Ishikawa (cell line): ENCODE measurements around the gene ZRANB1.

Experiments
- CREB1 ChIP-seq: IDR thresholded peaks from 2 replicates; pipeline ENCODE4 v1.6.1; 2012; ENCODE audit warnings: low read depth
- EP300 ChIP-seq: IDR thresholded peaks from 2 replicates; pipeline ENCODE4 v1.6.1; 2012; ENCODE audit warnings: borderline replicate concordance
- NFIC ChIP-seq: IDR thresholded peaks from 2 replicates; pipeline ENCODE4 v1.6.1; 2012
- RAD21 ChIP-seq: IDR thresholded peaks from 2 replicates; pipeline ENCODE4 v1.6.1; 2012; ENCODE audit warnings: low read depth
- REST ChIP-seq: IDR thresholded peaks from 2 replicates; pipeline ENCODE4 v1.6.1; 2012; ENCODE audit warnings: low read depth, mild to moderate bottlenecking
- TAF1 ChIP-seq: IDR thresholded peaks from 2 replicates; pipeline ENCODE4 v1.6.1; 2012; ENCODE audit warnings: low read depth, mild to moderate bottlenecking
- TCF12 ChIP-seq: IDR thresholded peaks from 2 replicates; pipeline ENCODE4 v1.6.1; 2012; ENCODE audit warnings: low read depth
- TEAD4 ChIP-seq: IDR thresholded peaks from 2 replicates; pipeline ENCODE4 v1.6.1; 2012
- USF1 ChIP-seq: IDR thresholded peaks from 2 replicates; pipeline ENCODE4 v1.6.1; 2012
- ZBTB7A ChIP-seq: IDR thresholded peaks from 2 replicates; pipeline ENCODE4 v1.6.1; 2012; ENCODE audit warnings: low read depth

- TF ChIP-seq EP300 (no peak), TAF1 (no peak), NFIC (no peak), REST (no peak), TCF12 (no peak), ZBTB7A (no peak), USF1 (no peak), RAD21 (no peak), CREB1 (no peak), TEAD4 (no peak)
Measured at GRCh38 chr10:125009661-125010161, 67.8 kb downstream of the ZRANB1 start.
